Measurements from ENCODE around the gene TGFBI. TPM values are rescaled to one million over a fixed set of nuclear protein-coding genes. Genes with fewer than 3 reads are reported as not detected.
"Not testable (repeated sequence)": the region's sequence is repeated elsewhere in the genome, so short reads cannot be mapped to it uniquely, and the experiment has no call there.

Gene TGFBI
- total RNA-seq, 2 experiments from 2014 or later, result 0.58 to 0.97 TPM

DNA sequence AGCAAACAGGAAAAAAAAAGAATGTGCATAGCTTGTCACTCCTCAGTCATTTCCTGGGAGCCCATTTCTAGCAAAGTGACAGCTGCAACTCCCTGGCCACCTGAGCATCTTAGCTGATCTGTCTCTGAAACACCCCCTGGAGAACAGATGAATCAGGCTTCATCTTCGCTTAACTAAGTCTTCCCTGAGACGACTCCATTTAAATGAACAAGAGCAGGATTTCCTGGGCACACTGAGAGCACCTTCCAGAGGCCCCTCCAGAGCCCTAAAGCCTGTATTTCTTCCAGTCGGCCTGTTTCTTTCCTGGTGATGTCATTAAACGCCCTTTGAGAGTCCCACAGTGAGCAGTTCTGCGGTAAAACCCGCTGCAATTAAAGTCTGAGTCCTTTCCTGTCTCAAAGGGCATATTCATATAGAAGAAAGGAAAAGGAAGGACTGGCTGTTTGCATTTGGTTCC lies 13.9 kb downstream of the TGFBI start:
- no peak overlapping the region for H3K4me3 Mint-ChIP-seq
- CTCF ChIA-PET, result interaction anchor here (0.9 to 1.0 kb wide), 2 partner anchors 40 to 79 kb away, joined by 3 to 5 read pairs; no protein-coding TSS in a partner anchor
- H3K4me1 Mint-ChIP-seq (ENCODE audit: low read depth), result peaks cover 20% of the 10 kb centered on the region
- peaks cover under 1% of the 10 kb centered on the region for H3K36me3 Mint-ChIP-seq
- no peaks in the 10 kb centered on the region for H3K9me3 Mint-ChIP-seq
- H3K27ac Mint-ChIP-seq, result no peak overlapping the region
- POLR2A ChIA-PET, result interaction anchor here (1.4 kb wide), 1 partner anchor 152 kb away, joined by 5 read pairs; no protein-coding TSS in a partner anchor
- intact Hi-C loops (cut with micrococcal nuclease), result no loop called here
- DNase-seq, result peak; percentile 22
- no peaks in the 10 kb centered on the region for H3K27me3 Mint-ChIP-seq

DNA sequence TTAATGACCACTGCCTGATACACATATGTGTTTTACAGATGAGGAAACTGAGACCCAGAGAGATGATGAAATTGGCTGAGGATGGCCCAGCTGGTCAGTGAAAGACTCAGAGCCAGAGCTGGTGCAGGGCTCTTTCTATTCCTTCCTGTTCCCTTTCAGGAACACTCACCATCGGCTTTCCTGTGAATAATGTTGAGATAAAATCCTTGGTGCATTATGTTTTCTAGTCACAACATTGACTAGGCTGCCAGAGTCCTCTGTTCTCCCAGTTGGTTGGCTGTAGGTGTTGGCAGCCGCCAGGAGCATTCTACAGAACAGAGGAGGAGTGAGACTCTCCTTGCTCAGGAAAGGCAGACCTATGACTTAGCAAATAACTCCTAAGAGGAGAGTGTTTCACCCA lies 14.8 kb downstream of the TGFBI start:
- intact Hi-C loops (cut with micrococcal nuclease), result no loop called here
- ChIA-PET POLR2A (no interaction called here), CTCF (interaction anchor here (0.9 to 1.0 kb wide), 2 partner anchors 39 to 78 kb away, joined by 3 to 5 read pairs; no protein-coding TSS in a partner anchor)

DNA sequence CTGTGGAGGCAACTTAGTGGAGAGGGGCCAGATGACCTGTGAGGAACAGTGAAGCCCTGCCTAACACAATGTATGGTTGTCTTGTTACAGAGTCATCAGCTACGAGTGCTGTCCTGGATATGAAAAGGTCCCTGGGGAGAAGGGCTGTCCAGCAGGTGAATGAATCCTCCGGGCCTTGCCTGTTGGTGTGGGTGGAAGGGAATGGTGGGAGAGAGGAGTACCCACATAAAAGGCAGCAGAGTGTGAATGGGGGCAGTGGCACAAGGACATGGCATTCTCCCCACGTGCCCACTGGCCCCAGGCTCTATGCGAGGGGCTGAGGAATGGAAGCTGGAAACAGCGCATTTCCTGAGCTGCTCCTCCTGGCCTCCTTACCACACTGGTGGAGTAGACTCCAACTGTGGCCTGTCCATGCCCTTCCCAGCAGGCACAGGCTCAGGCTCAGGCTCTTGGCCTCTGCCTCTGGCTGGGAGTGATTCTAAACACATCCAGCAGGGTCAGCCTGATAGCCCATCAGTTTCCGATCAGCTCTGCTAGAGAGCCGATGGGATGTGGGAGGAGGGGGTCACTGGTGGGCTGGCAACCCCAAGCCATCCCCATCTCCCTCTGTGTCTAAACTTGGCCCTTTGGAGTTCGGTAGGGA lies 15.3 kb downstream of the TGFBI start:
- Mint-ChIP-seq H3K4me1 (ENCODE audit: low read depth) (peaks cover 15% of the 10 kb centered on the region), H3K9me3 (no peaks in the 10 kb centered on the region), H3K27me3 (no peaks in the 10 kb centered on the region), H3K36me3 (no peaks in the 10 kb centered on the region), H3K27ac (no peak overlapping the region), H3K4me3 (no peak overlapping the region)
- DNase-seq, result no peak
- ChIA-PET POLR2A (no interaction called here), CTCF (no interaction called here)
- intact Hi-C loops (cut with micrococcal nuclease), result no loop called here

More for the DNA sequence above, 14.8 kb downstream of the TGFBI start:
- no peak overlapping the region for H3K27ac Mint-ChIP-seq
- H3K27me3 Mint-ChIP-seq, result no peaks in the 10 kb centered on the region
- H3K4me1 Mint-ChIP-seq (ENCODE audit: low read depth), result peaks cover 15% of the 10 kb centered on the region
- H3K4me3 Mint-ChIP-seq, result no peak overlapping the region
- no peak for DNase-seq
- no peaks in the 10 kb centered on the region for H3K36me3 Mint-ChIP-seq
- no peaks in the 10 kb centered on the region for H3K9me3 Mint-ChIP-seq

DNA sequence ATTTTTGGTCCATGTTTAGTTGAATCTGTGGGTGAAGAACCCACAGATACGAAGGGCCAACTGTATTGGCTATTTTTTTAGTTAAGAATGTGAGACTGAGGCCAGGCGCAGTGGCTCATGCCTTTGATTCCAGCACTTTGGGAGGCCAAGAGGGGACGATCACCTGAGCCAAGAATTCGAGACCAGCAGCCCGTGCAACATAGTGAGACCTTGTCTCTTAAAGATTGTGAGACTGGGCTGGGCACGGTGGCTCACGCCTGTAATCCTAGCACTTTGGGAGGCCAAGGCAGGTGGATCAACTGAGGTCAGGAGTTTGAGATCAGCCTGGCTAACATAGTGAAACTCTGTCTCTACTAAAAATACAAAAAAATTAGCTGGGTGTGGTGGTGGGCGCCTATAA lies 16.2 kb downstream of the TGFBI start:
- H3K4me1 Mint-ChIP-seq (ENCODE audit: low read depth), result peaks cover 15% of the 10 kb centered on the region
- H3K27me3 Mint-ChIP-seq; POLR2A ChIA-PET; CTCF ChIA-PET; H3K36me3 Mint-ChIP-seq; DNase-seq; H3K4me3 Mint-ChIP-seq; H3K27ac Mint-ChIP-seq; H3K9me3 Mint-ChIP-seq; intact Hi-C loops (cut with micrococcal nuclease): not testable (repeated sequence)

DNA sequence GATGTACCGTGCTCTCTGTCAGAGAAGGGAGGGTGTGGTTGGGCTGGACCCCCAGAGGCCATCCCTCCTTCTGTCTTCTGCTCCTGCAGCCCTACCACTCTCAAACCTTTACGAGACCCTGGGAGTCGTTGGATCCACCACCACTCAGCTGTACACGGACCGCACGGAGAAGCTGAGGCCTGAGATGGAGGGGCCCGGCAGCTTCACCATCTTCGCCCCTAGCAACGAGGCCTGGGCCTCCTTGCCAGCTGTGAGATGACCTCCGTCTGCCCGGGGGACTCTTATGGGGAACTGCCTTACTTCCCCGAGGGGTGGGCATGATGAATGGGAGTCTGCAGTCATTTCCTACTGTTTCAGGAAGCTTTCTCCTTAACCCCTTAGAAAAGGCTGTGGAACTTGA lies 17.5 kb downstream of the TGFBI start:
- H3K4me1 Mint-ChIP-seq (ENCODE audit: low read depth), result peaks cover 15% of the 10 kb centered on the region
- H3K27ac Mint-ChIP-seq, result no peak overlapping the region
- POLR2A ChIA-PET, result no interaction called here
- intact Hi-C loops (cut with micrococcal nuclease), result no loop called here
- H3K4me3 Mint-ChIP-seq, result no peak overlapping the region
- H3K9me3 Mint-ChIP-seq, result no peaks in the 10 kb centered on the region
- CTCF ChIA-PET, result interaction anchor here (0.9 to 1.2 kb wide), 2 partner anchors 9 to 17 kb away, joined by 3 read pairs; no protein-coding TSS in a partner anchor
- no peaks in the 10 kb centered on the region for H3K27me3 Mint-ChIP-seq
- no peak for DNase-seq
- H3K36me3 Mint-ChIP-seq, result no peaks in the 10 kb centered on the region

DNA sequence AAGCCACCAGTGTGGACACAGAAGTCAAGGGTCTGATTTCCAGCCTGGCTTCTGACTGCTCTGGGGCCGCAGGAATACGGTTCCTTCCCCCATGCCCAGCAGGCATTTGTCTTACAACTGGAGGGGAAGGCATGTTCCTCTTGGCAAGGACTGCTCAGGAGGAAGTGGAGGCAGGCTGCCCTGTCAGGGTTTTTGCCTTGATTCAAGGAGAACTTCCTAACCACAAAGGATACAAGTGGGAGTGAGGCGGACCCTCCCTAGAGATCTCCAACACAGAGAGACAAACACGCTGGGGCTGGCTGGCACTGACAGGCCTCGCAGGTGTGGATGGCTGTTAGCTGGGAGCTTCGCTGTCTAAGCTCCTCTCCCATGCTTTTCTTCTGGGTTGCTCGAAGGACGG lies 19.1 kb downstream of the TGFBI start:
- Mint-ChIP-seq H3K9me3 (no peaks in the 10 kb centered on the region), H3K27ac (no peak overlapping the region), H3K4me1 (ENCODE audit: low read depth) (peaks cover 4% of the 10 kb centered on the region), H3K27me3 (no peaks in the 10 kb centered on the region), H3K4me3 (no peak overlapping the region), H3K36me3 (no peaks in the 10 kb centered on the region)
- CTCF ChIA-PET, result no interaction called here
- POLR2A ChIA-PET, result no interaction called here
- intact Hi-C loops (cut with micrococcal nuclease), result no loop called here
- no peak for DNase-seq

DNA sequence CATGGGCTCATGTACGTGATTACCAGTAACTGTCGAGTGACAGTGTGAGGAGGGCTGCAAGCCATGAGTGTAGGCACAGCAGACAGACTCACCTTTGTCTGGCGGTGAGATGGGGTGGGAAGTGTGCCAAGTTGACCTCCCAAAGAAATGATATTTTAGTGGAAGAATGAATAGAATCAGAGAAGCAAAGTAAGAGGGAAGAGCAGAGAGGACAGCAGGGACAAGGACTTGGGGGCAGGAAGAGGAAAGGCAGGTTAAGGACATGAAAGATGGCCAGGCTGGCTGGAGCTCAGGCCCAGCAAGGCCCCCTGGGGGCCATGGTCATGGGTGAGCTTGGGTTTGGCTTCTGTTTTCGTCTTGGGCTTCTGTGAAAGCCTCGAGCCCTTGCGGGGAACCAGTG lies 20.2 kb downstream of the TGFBI start:
- H3K27ac Mint-ChIP-seq, result no peak overlapping the region
- no peak for DNase-seq
- H3K9me3 Mint-ChIP-seq, result no peaks in the 10 kb centered on the region
- H3K36me3 Mint-ChIP-seq, result no peaks in the 10 kb centered on the region
- intact Hi-C loops (cut with micrococcal nuclease), result no loop called here
- H3K4me3 Mint-ChIP-seq, result no peak overlapping the region
- ChIA-PET CTCF (interaction anchor here (0.9 kb wide), 1 partner anchor 107 kb away, joined by 3 read pairs; no protein-coding TSS in a partner anchor), POLR2A (no interaction called here)
- H3K4me1 Mint-ChIP-seq (ENCODE audit: low read depth), result no peaks in the 10 kb centered on the region
- H3K27me3 Mint-ChIP-seq, result no peaks in the 10 kb centered on the region

DNA sequence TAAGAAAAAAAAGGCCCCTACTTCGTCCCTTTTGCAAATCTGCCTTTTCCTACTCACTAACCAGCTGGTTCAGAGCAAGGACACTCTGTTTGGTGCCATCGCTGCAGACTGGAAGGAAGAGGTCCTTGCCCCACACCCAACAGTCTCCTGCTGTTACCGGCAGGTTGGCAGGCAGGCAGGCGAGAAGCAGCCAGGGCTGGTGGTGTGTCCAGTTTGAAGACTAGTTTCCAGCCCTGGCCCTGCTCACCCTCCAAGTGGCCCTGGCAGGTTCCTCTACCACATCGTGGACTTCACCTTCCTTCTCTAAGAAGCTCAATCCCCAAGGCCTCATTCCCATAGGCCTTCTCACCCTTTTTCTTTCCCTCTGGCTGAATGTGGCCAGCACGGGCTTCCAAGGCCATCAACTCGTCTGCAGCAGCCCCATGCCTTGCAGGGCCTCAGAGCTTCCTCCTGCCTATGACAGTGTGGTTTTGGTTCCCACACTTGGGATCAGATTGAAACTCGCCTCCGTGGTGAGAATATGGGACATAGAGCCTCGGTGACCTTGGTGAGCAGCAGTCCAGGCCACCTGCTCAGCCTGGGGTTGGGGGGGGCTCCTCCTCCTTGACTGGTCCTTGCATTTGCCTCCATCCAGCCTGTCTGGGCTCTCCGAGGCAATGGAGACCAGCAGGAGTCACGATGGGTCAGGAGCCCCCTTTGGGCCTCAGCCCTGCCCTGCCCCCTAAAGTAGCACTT lies 22.9 kb downstream of the TGFBI start:
- no peak overlapping the region for H3K27ac Mint-ChIP-seq
- no peaks in the 10 kb centered on the region for H3K36me3 Mint-ChIP-seq
- intact Hi-C loops (cut with micrococcal nuclease), result no loop called here
- H3K4me3 Mint-ChIP-seq, result no peak overlapping the region
- POLR2A ChIA-PET, result no interaction called here
- no peak for DNase-seq
- no peaks in the 10 kb centered on the region for H3K4me1 Mint-ChIP-seq (ENCODE audit: low read depth)
- no peaks in the 10 kb centered on the region for H3K9me3 Mint-ChIP-seq
- no peaks in the 10 kb centered on the region for H3K27me3 Mint-ChIP-seq
- CTCF ChIA-PET, result interaction anchor here (1.1 kb wide), 1 partner anchor 165 kb away, joined by 3 read pairs; no protein-coding TSS in a partner anchor

DNA sequence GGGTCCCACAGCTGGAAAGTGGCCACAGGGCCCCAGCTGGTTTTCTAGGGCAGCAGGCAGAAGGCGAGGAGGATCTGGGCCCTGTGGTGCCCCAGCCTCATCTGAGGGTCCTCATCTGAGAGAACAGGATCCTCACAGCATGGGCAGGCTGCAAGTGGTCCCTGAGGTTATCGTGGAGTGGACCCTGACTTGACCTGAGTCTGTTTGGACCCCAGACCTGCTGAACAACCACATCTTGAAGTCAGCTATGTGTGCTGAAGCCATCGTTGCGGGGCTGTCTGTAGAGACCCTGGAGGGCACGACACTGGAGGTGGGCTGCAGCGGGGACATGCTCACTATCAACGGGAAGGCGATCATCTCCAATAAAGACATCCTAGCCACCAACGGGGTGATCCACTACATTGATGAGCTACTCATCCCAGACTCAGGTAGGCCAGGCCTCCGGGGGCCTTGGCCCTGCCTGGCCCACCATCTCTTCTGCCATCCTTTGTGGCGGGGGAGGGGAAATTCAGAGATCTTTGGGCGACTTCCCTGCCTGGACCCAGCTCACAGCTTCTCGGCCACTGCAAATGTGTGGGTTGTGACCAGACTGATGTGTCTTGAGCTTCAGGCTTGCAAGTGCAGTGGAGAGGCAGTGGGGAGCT lies 24.0 kb downstream of the TGFBI start:
- no peaks in the 10 kb centered on the region for H3K4me1 Mint-ChIP-seq (ENCODE audit: low read depth)
- ChIA-PET CTCF (interaction anchor here (1.1 kb wide), 1 partner anchor 166 kb away, joined by 3 read pairs; no protein-coding TSS in a partner anchor), POLR2A (no interaction called here)
- no peaks in the 10 kb centered on the region for H3K27me3 Mint-ChIP-seq
- H3K4me3 Mint-ChIP-seq, result no peak overlapping the region
- H3K36me3 Mint-ChIP-seq, result no peaks in the 10 kb centered on the region
- H3K27ac Mint-ChIP-seq, result no peak overlapping the region
- intact Hi-C loops (cut with micrococcal nuclease), result no loop called here
- no peaks in the 10 kb centered on the region for H3K9me3 Mint-ChIP-seq
- DNase-seq, result no peak

DNA sequence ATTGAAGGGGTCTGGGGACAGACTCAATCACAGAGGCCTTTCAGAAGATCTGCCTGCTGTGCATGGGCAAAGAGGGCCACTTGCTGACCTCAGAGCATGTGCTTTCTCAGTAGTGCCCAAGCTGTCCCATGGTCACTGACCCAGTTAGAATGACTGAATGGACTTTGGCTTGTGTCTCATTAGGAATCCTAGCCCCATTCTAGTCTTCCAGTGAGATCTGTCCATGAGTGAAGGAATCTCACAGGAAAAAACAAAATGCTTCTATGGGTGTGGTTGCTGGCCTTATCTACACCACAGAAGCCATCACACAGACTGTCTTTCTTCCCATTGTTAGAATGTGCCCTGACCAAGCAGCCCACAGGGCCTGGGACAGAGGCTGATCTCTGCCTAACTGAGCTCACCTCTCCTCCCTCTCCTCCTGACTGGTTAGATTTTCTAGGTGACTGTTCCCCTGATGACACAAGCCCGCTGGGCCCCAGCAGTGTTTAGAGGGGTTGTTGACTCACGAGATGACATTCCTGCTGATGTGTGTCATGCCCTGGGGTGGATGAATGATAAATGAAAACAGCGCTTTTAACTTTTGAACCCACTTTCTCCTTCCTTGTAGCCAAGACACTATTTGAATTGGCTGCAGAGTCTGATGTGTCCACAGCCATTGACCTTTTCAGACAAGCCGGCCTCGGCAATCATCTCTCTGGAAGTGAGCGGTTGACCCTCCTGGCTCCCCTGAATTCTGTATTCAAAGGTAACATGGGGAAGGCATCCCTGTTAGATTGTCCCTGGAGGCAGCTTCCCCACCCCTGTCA lies 24.8 kb downstream of the TGFBI start:
- CTCF ChIA-PET, result no interaction called here
- H3K4me1 Mint-ChIP-seq (ENCODE audit: low read depth), result no peaks in the 10 kb centered on the region
- intact Hi-C loops (cut with micrococcal nuclease), result no loop called here

DNA sequence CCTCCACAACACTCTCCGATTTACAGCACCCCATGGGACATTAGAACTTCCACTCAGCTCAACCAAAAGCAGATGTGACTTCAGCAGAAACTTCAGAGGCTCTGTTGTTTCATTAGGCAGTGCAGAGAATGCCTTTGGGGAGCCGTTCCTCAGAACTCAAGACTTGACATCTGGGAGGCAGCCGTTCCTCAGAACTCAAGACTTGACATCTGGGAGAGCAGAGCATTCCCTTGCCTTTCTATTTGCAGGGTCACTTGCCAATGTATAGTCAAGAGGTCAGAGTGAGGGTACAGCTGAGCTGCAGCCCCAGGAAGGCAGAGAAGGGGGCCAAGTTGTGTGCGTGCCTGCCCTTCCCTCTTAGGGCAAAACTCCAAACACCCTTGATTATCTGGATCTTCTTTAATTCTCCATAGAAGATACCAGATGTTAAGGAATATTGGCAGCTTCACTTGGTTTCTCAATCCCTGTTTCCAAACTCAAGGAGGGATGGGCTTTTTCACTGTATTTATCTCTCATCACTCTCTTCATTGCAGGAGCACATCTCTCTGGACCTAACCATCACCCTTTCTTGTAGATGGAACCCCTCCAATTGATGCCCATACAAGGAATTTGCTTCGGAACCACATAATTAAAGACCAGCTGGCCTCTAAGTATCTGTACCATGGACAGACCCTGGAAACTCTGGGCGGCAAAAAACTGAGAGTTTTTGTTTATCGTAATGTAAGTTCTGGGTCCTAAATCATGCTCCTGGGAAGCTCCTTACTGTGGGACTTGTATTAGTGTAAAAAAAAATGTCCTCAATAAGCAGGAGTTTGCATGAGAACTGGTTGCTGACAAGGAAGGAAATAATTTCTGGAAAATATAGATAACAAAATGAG lies 25.6 kb downstream of the TGFBI start:
- H3K27ac Mint-ChIP-seq, result no peak overlapping the region
- H3K9me3 Mint-ChIP-seq, result no peaks in the 10 kb centered on the region
- intact Hi-C loops (cut with micrococcal nuclease), result no loop called here
- no peaks in the 10 kb centered on the region for H3K4me1 Mint-ChIP-seq (ENCODE audit: low read depth)
- no peak for DNase-seq
- no peak overlapping the region for H3K4me3 Mint-ChIP-seq
- ChIA-PET CTCF (interaction anchor here (0.7 kb wide), 2 partner anchors 8 to 109 kb away, joined by 3 read pairs; no protein-coding TSS in a partner anchor), POLR2A (no interaction called here)
- no peaks in the 10 kb centered on the region for H3K36me3 Mint-ChIP-seq
- H3K27me3 Mint-ChIP-seq, result no peaks in the 10 kb centered on the region

More for the DNA sequence above, 24.8 kb downstream of the TGFBI start:
- POLR2A ChIA-PET, result no interaction called here
- DNase-seq, result peak; percentile 34
- Mint-ChIP-seq H3K27me3 (no peaks in the 10 kb centered on the region), H3K27ac (no peak overlapping the region), H3K4me3 (no peak overlapping the region), H3K36me3 (no peaks in the 10 kb centered on the region), H3K9me3 (no peaks in the 10 kb centered on the region)
